H1 (cell line): ENCODE measurements around the gene RBM38. TPM values are rescaled to one million over a fixed set of nuclear protein-coding genes. Genes with fewer than 3 reads are reported as not detected.

Experiments used
- CTCF ChIA-PET: fragments of 300-600 bp; sonication (Branson Sonifier 250); formaldehyde crosslinking; loops from one replicate; lab custom pipeline; 2021; ENCODE audit not compliant: partially characterized antibody; lab: Charles Lee
- POLR2A ChIA-PET: fragments of 300-600 bp; sonication (Branson Sonifier 250); formaldehyde crosslinking; loops from one replicate; lab custom pipeline; 2021; ENCODE audit warnings: inconsistent platforms; ENCODE audit not compliant: partially characterized antibody; lab: Charles Lee
- DNase-seq, 2 experiments: peaks; one replicate each; pipeline versions ENCODE4 v3.0.0 to v3.0.0-alpha.2; 2010 to 2022; ENCODE audit warnings: low spot score in 2 of 2, low read depth in 1 of 2, mixed read lengths in 1 of 2
- FAIRE-seq: peaks from 2 replicates; lab custom pipeline; 2011; peaks lifted over from hg19 to GRCh38; lab: Jason Lieb, UNC
- H2AFZ ChIP-seq: 2 replicates; pipeline ENCODE4 v1.8.1; 2012; ENCODE audit warnings: low read length, inconsistent platforms
- H2AK5ac ChIP-seq: 2 replicates; pipeline ENCODE4 v1.6.1; 2013; ENCODE audit warnings: low read depth, low read length
- H2BK120ac ChIP-seq: replicated peaks from 2 replicates; pipeline ENCODE3; 2013; ENCODE audit warnings: low read depth, low read length, inconsistent platforms
- H2BK12ac ChIP-seq: 2 replicates; pipeline ENCODE4 v1.6.1; 2013; ENCODE audit warnings: low read depth, low read length
- H2BK15ac ChIP-seq: 2 replicates; pipeline ENCODE4 v1.6.1; 2013; ENCODE audit warnings: low read length
- H2BK20ac ChIP-seq: 2 replicates; pipeline ENCODE4 v1.6.1; 2013; ENCODE audit warnings: low read length
- H2BK5ac ChIP-seq: 2 replicates; pipeline ENCODE4 v1.6.1; 2013; ENCODE audit warnings: low read depth, low read length
- H3K14ac ChIP-seq: 2 replicates; pipeline ENCODE4 v1.6.1; 2013; ENCODE audit warnings: inconsistent platforms; ENCODE audit not compliant: insufficient read length
- H3K18ac ChIP-seq: 2 replicates; pipeline ENCODE4 v1.6.1; 2013; ENCODE audit warnings: low read length; ENCODE audit errors: extremely low read depth
- H3K23ac ChIP-seq: 2 replicates; pipeline ENCODE4 v1.6.1; 2013; ENCODE audit warnings: inconsistent platforms; ENCODE audit not compliant: insufficient read length
- H3K23me2 ChIP-seq: 2 replicates; pipeline ENCODE4 v1.6.1; 2013; ENCODE audit warnings: low read depth, low read length
- H3K27ac ChIP-seq: 2 replicates; pipeline ENCODE4 v1.6.1; 2011; ENCODE audit warnings: low read depth, low read length, inconsistent platforms
- H3K27me3 ChIP-seq, 4 experiments: replicated peaks in 1 of 4; 1 replicate in 1 of 4; 2 replicates in 3 of 4; pipeline versions ENCODE4 v1.6.1 to v1.8.1; 2011 to 2013; ENCODE audit warnings: low read length in 3 of 4, mild to moderate bottlenecking in 3 of 4, inconsistent platforms in 2 of 4, mixed read lengths in 2 of 4, moderate library complexity in 1 of 4; ENCODE audit not compliant: control insufficient read depth in 3 of 4, insufficient read depth in 3 of 4; ENCODE audit errors: extremely low read depth in 1 of 4
- H3K36me3 ChIP-seq, 4 experiments: 2 replicates each; pipeline versions ENCODE4 v1.6.1 to v1.8.1; 2011 to 2013; ENCODE audit warnings: mild to moderate bottlenecking in 4 of 4, low read length in 3 of 4, moderate library complexity in 2 of 4, control low read depth in 1 of 4, inconsistent platforms in 1 of 4; ENCODE audit not compliant: insufficient read depth in 4 of 4, control insufficient read depth in 2 of 4
- H3K4ac ChIP-seq: replicated peaks from 2 replicates; pipeline ENCODE3; 2013; ENCODE audit warnings: low read length, low read depth, mixed read lengths, inconsistent platforms; ENCODE audit not compliant: insufficient read length
- H3K4me1 ChIP-seq, 4 experiments: replicated peaks in 1 of 4; 1 replicate in 1 of 4; 2 replicates in 3 of 4; pipeline versions ENCODE4 v1.6.1 to v1.8.1; 2011 to 2013; ENCODE audit warnings: low read length in 3 of 4, inconsistent platforms in 2 of 4, mixed read lengths in 1 of 4; ENCODE audit not compliant: insufficient read depth in 4 of 4, control insufficient read depth in 3 of 4
- H3K4me2 ChIP-seq, 2 experiments: 2 replicates each; pipeline versions ENCODE4 v1.6.1 to v1.8.1; 2011 to 2013; ENCODE audit warnings: low read depth in 2 of 2, low read length in 2 of 2, control low read depth in 1 of 2, inconsistent platforms in 1 of 2, mild to moderate bottlenecking in 1 of 2; ENCODE audit not compliant: insufficient read depth in 1 of 2
- H3K4me3 ChIP-seq, 4 experiments: fragments of 200-600, 300-600 bp in 1 of 4; sonication (generic), shearing (Covaris generic), sonication (Bioruptor Twin) in 1 of 4; 2 replicates each; pipeline versions ENCODE4 v1.5.1 to v1.8.1; 2011 to 2016; ENCODE audit warnings: low read length in 4 of 4, low read depth in 3 of 4, control low read depth in 2 of 4, inconsistent platforms in 2 of 4, mild to moderate bottlenecking in 2 of 4, mixed read lengths in 1 of 4, moderate library complexity in 1 of 4; ENCODE audit not compliant: insufficient read depth in 2 of 4; ENCODE audit errors: extremely low read depth in 1 of 4
- H3K56ac ChIP-seq: replicated peaks from 2 replicates; pipeline ENCODE3; 2013; ENCODE audit warnings: low read depth, mild to moderate bottlenecking, mixed read lengths, low read length, inconsistent platforms; ENCODE audit not compliant: insufficient read length
- H3K79me1 ChIP-seq: 2 replicates; pipeline ENCODE4 v1.6.1; 2013; ENCODE audit warnings: low read depth, low read length, control low read depth
- H3K79me2 ChIP-seq, 2 experiments: 2 replicates each; pipeline versions ENCODE4 v1.6.1 to v1.8.1; 2012 to 2013; ENCODE audit warnings: low read length in 2 of 2, mild to moderate bottlenecking in 2 of 2, inconsistent platforms in 1 of 2; ENCODE audit not compliant: insufficient read depth in 2 of 2, control insufficient read depth in 1 of 2
- H3K9ac ChIP-seq, 4 experiments: replicated peaks in 1 of 4; 1 replicate in 1 of 4; 2 replicates in 3 of 4; pipeline versions ENCODE4 v1.6.1 to v1.8.1; 2011 to 2013; ENCODE audit warnings: low read depth in 3 of 4, low read length in 3 of 4, control low read depth in 2 of 4, mild to moderate bottlenecking in 2 of 4, moderate library complexity in 2 of 4, inconsistent platforms in 1 of 4; ENCODE audit errors: extremely low read depth in 1 of 4
- H3K9me3 ChIP-seq, 2 experiments: 2 replicates each; pipeline versions ENCODE4 v1.6.1 to v1.8.1; 2012 to 2013; ENCODE audit warnings: mild to moderate bottlenecking in 2 of 2, moderate library complexity in 2 of 2, control low read depth in 1 of 2, inconsistent platforms in 1 of 2, low read depth in 1 of 2, low read length in 1 of 2, mixed read lengths in 1 of 2; ENCODE audit not compliant: insufficient read depth in 2 of 2
- H4K20me1 ChIP-seq, 2 experiments: replicated peaks in 1 of 2; 2 replicates each; pipeline versions ENCODE3 to v1.8.1; 2011 to 2013; ENCODE audit warnings: inconsistent platforms in 2 of 2, low read length in 2 of 2, mild to moderate bottlenecking in 1 of 2; ENCODE audit not compliant: insufficient read depth in 2 of 2, control insufficient read depth in 1 of 2
- H4K5ac ChIP-seq: 2 replicates; pipeline ENCODE4 v1.6.1; 2013; ENCODE audit warnings: low read length, low read depth, mixed read lengths, inconsistent platforms; ENCODE audit not compliant: insufficient read length
- H4K8ac ChIP-seq: 2 replicates; pipeline ENCODE4 v1.8.0; 2013; ENCODE audit warnings: mild to moderate bottlenecking, moderate library complexity, low read length, inconsistent platforms; ENCODE audit not compliant: insufficient read depth; ENCODE audit errors: extremely low read depth
- H4K91ac ChIP-seq: replicated peaks from 2 replicates; pipeline ENCODE3; 2013; ENCODE audit warnings: low read length, mixed read lengths, inconsistent platforms; ENCODE audit not compliant: insufficient read length
- CEBPB ChIP-seq: IDR thresholded peaks from 2 replicates; pipeline ENCODE4 v1.6.1; 2012; ENCODE audit warnings: low read depth, low read length
- CREB1 ChIP-seq: IDR thresholded peaks from 2 replicates; pipeline ENCODE4 v1.6.1; 2012; ENCODE audit warnings: inconsistent platforms
- FOSL1 ChIP-seq: IDR thresholded peaks from 2 replicates; pipeline ENCODE4 v1.6.1; 2011; ENCODE audit warnings: mild to moderate bottlenecking, low read depth, low read length, moderate library complexity; ENCODE audit not compliant: insufficient read depth
- NANOG ChIP-seq: IDR thresholded peaks from 2 replicates; pipeline ENCODE4 v1.6.1; 2011; ENCODE audit warnings: low read length, low read depth, mild to moderate bottlenecking, inconsistent platforms; ENCODE audit not compliant: insufficient read depth, poor library complexity, severe bottlenecking
- POLR2AphosphoS5 ChIP-seq: IDR thresholded peaks from 2 replicates; pipeline ENCODE4 v1.6.1; 2011; ENCODE audit warnings: low read depth, low read length
- SAP30 ChIP-seq: fragments of 300-600 bp; sonication (generic); IDR thresholded peaks from 2 replicates; pipeline ENCODE4 v1.7.1; 2012; ENCODE audit warnings: low read length, moderate library complexity, mild to moderate bottlenecking, inconsistent platforms; ENCODE audit not compliant: insufficient read depth, insufficient replicate concordance
- SRF ChIP-seq: IDR thresholded peaks from 2 replicates; pipeline ENCODE4 v1.6.1; 2011; ENCODE audit warnings: mild to moderate bottlenecking, low read depth, low read length, moderate library complexity
- TEAD4 ChIP-seq: IDR thresholded peaks from 2 replicates; pipeline ENCODE4 v1.6.1; 2012; ENCODE audit warnings: low read depth, low read length, inconsistent platforms, mixed read lengths
- ZNF274 ChIP-seq: IDR thresholded peaks from 2 replicates; pipeline ENCODE4 v1.7.0; 2012; ENCODE audit warnings: low read length, borderline replicate concordance; ENCODE audit errors: extremely low read depth
- WGBS, 2 experiments: shearing (Covaris generic) in 1 of 2; methylation state at CpG; one replicate each; pipeline versions ENCODE4 v1.1.6 to v1.1.7; 2013 to 2015; ENCODE audit warnings: low lambda C conversion rate in 2 of 2, mixed read lengths in 2 of 2, inconsistent platforms in 1 of 2, low coverage in 1 of 2, missing lambda C conversion rate in 1 of 2; ENCODE audit not compliant: insufficient replicate concordance in 2 of 2, insufficient coverage in 1 of 2, insufficient read length in 1 of 2; ENCODE audit errors: extremely low coverage in 1 of 2, missing lambda C conversion rate in 1 of 2; 5-methylcytosine and 5-hydroxymethylcytosine counted together
- polyA plus RNA-seq, 7 experiments: library from polyadenylated mRNA; depleted of rRNA in 3 of 7; stranded (reverse) in 5 of 7; unstranded in 2 of 7; fragments of >200 nt in 5 of 7; fragments of 200-250 nt in 2 of 7; gene quantifications; 1 replicate in 5 of 7; 2 replicates in 1 of 7; 4 replicates in 1 of 7; pipeline versions ENCODE4 v1.2.1 to v1.2.3, GENCODE V29; 2011 to 2013; ENCODE audit warnings: missing spikeins in 2 of 7, mixed read lengths in 2 of 7
- total RNA-seq: library from RNA; stranded (reverse); fragmentation: NEBNext Ultra II Directional; extraction: Animal tissue kit (Norgen Biotek cat#: 25700); gene quantifications from 2 replicates; pipeline ENCODE4 v1.2.1, GENCODE V29; 2021
- TF ChIP-seq, protein P1 (sequence below): IDR thresholded peaks from 2 replicates; pipeline ENCODE4 v1.6.1; 2011; ENCODE audit warnings: low read length, improper control_type of control experiment
- TF ChIP-seq, protein P2 (sequence below): IDR thresholded peaks from 2 replicates; pipeline ENCODE4 v1.6.1; 2011; ENCODE audit warnings: low read depth, mild to moderate bottlenecking, low read length; ENCODE audit not compliant: insufficient read depth

The RBM38 gene
- total and polyA plus RNA-seq, 2 of the 8 experiments (the other 6 are each of a cell fraction or from before 2014, with no cell fraction given): 57.7 to 109 TPM

DNA sequence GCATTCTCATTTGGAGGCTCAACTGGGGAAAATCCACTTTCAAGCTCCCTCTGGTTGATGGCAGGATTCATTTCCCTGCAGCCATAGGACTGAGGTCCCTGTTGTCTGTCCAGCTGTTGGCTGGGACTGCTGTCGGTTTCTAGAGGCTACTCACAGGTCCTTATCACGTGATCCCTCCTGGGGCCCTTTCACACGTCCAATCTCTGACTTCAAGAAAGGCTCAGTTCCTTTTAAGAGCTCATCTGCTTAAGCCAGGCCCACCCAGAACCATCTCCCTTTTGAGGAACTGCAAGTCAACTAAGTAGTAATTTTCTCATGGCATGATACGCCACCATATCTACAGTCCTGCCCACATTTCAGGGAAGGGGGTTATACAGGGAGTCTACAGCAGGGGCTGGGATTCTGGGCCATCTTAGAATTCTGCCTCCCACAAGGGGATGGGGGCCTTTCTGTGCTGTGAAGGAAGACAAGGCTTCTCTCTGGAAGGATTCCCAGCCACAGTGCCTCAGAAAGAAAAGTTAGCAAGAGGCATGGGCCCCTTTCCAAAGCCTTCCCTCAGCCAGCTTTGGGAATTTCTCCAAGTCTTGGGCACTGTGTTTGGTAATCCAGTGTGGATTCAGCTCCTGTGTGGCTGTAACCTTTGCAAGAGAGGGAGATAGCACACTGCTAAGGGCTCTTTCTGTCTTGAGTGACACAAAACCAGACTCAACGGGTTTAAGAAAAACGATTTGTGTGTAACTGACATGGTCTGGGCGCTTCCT is 67.4 kb downstream of the RBM38 start:
- H3K23me2 ChIP-seq: no peaks in the 10 kb centered on the region
- no peak overlapping the region for H3K4ac ChIP-seq
- ChIA-PET POLR2A (interaction anchor here (0.6 to 0.7 kb wide), 2 partner anchors 10 to 22 kb away, joined by 3 read pairs; no protein-coding TSS in a partner anchor), CTCF (interaction anchor here (0.8 to 1.7 kb wide), 5 partner anchors 9 to 63 kb away, joined by 3 to 5 read pairs (median 3); no protein-coding TSS in a partner anchor)
- DNase-seq (no peak), FAIRE-seq (no peak)
- H3K4me1 ChIP-seq: peaks cover 0 to 2% (median 0%) of the 10 kb centered on the region in 4 experiments; a peak in 1 of 7 replicates
- no peak overlapping the region for H4K8ac ChIP-seq
- no peak overlapping the region for H2BK12ac ChIP-seq
- no peak overlapping the region for H3K14ac ChIP-seq
- H4K20me1 ChIP-seq: no peaks in the 10 kb centered on the region
- no peak overlapping the region for H2BK5ac ChIP-seq
- no peak overlapping the region for H3K4me2 ChIP-seq
- no peak overlapping the region for H3K23ac ChIP-seq
- no peak overlapping the region for H3K27ac ChIP-seq
- H2BK20ac ChIP-seq: no peak overlapping the region
- no peak overlapping the region for H2AFZ ChIP-seq
- no peak overlapping the region for H3K4me3 ChIP-seq
- no peak overlapping the region for H3K9ac ChIP-seq
- no peak overlapping the region for H4K5ac ChIP-seq
- no peak overlapping the region for H4K91ac ChIP-seq
- H3K27me3 ChIP-seq: no peaks in the 10 kb centered on the region
- H2BK15ac ChIP-seq: no peak overlapping the region
- no peaks in the 10 kb centered on the region for H3K79me1 ChIP-seq
- H3K9me3 ChIP-seq: no peaks in the 10 kb centered on the region; a peak in 1 of 4 replicates
- H3K56ac ChIP-seq: no peak overlapping the region
- no peak overlapping the region for H2AK5ac ChIP-seq
- no peak overlapping the region for H3K18ac ChIP-seq
- no peak overlapping the region for H2BK120ac ChIP-seq
- H3K79me2 ChIP-seq: no peaks in the 10 kb centered on the region
- 84% methylated on average over 7 of the region's 7 CpGs; no CpG with 5 or more reads in 1 of the 2 experiments for WGBS, 2 experiments
- H3K36me3 ChIP-seq: no peaks in the 10 kb centered on the region
- no peak for TF ChIP-seq SRF
- TF ChIP-seq, protein P1, sequence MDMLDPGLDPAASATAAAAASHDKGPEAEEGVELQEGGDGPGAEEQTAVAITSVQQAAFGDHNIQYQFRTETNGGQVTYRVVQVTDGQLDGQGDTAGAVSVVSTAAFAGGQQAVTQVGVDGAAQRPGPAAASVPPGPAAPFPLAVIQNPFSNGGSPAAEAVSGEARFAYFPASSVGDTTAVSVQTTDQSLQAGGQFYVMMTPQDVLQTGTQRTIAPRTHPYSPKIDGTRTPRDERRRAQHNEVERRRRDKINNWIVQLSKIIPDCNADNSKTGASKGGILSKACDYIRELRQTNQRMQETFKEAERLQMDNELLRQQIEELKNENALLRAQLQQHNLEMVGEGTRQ: no peak
- TF ChIP-seq, protein P2, sequence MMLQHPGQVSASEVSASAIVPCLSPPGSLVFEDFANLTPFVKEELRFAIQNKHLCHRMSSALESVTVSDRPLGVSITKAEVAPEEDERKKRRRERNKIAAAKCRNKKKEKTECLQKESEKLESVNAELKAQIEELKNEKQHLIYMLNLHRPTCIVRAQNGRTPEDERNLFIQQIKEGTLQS: no peak
- TF ChIP-seq CEBPB: no peak
- TF ChIP-seq NANOG: no peak
- TF ChIP-seq CREB1: no peak
- no peak for TF ChIP-seq TEAD4
- TF ChIP-seq POLR2AphosphoS5: no peak
- no peak for TF ChIP-seq SAP30
- no peak for TF ChIP-seq ZNF274
- no peak for TF ChIP-seq FOSL1
